Activated T-cell treated with anti-CD3 and anti-CD28 coated beads, Interleukin-2, amount 50 U/mL, for 4 hours (primary cell): ENCODE results near the gene KCNN3. TPM values are rescaled to one million over a fixed set of nuclear protein-coding genes. Genes with fewer than 3 reads are reported as not detected.
A peak's percentile ranks its signal among the peaks of the same experiment; 100 is the strongest.
"Not testable (repeated sequence)": the region's sequence is repeated elsewhere in the genome, so short reads cannot be mapped to it uniquely, and the experiment has no call there.

ENCODE experiments used
- ATAC-seq, 2 donors: fragments of 200-7000 bp; cut with Tn5 transposase; one replicate each; pipeline ENCODE4 v1.10.0; 2021
- DNase-seq: peaks from one replicate; pipeline ENCODE4 v3.0.0-alpha.2; 2020
- H3K27me3 Mint-ChIP-seq: one replicate; pipeline ENCODE4 v1.8.0; 2021; ENCODE audit warnings: low read depth, mixed read lengths
- H3K36me3 Mint-ChIP-seq: one replicate; pipeline ENCODE4 v1.8.0; 2022; ENCODE audit warnings: mixed read lengths; ENCODE audit not compliant: insufficient read depth
- H3K4me1 Mint-ChIP-seq: one replicate; pipeline ENCODE4 v1.8.0; 2021; ENCODE audit warnings: low read depth, mixed read lengths
- H3K4me3 Mint-ChIP-seq: one replicate; pipeline ENCODE4 v1.8.0; 2021; ENCODE audit warnings: mild to moderate bottlenecking, moderate library complexity, mixed read lengths
- H3K9me3 Mint-ChIP-seq: one replicate; pipeline ENCODE4 v1.8.0; 2021; ENCODE audit warnings: mixed read lengths
- total RNA-seq, 3 donors: library from RNA; stranded (reverse); gene quantifications; one replicate each; pipeline ENCODE4 v1.2.1, GENCODE V29; 2021

KCNN3 gene
- total RNA-seq, 3 donors from 2014 or later = 0.35 to 0.51 (median 0.45) TPM

GRCh38 chr1:154707901-154708463 is 162.1 kb downstream of the KCNN3 start:
- DNase-seq (no peak), ATAC-seq (no peak)
- Mint-ChIP-seq H3K36me3 (no peaks in the 10 kb centered on the region), H3K4me3 (no peak overlapping the region), H3K4me1 (no peaks in the 10 kb centered on the region), H3K27me3 (peaks cover 11% of the 10 kb centered on the region), H3K9me3 (no peaks in the 10 kb centered on the region)

GRCh38 chr1:154706851-154707250 is 163.2 kb downstream of the KCNN3 start:
- no peak for ATAC-seq
- no peaks in the 10 kb centered on the region for H3K36me3 Mint-ChIP-seq
- no peaks in the 10 kb centered on the region for H3K4me1 Mint-ChIP-seq
- no peak overlapping the region for H3K4me3 Mint-ChIP-seq
- H3K9me3 Mint-ChIP-seq = no peaks in the 10 kb centered on the region
- DNase-seq = no peak
- peaks cover 11% of the 10 kb centered on the region for H3K27me3 Mint-ChIP-seq

GRCh38 chr1:154705544-154705943 is 164.5 kb downstream of the KCNN3 start:
- peaks cover 11% of the 10 kb centered on the region for H3K27me3 Mint-ChIP-seq
- no peak for ATAC-seq

GRCh38 chr1:154703170-154703569 is 166.9 kb downstream of the KCNN3 start:
- no peaks in the 10 kb centered on the region for H3K4me1 Mint-ChIP-seq
- no peak for ATAC-seq
- peaks cover 13% of the 10 kb centered on the region for H3K27me3 Mint-ChIP-seq
- no peak for DNase-seq
- H3K4me3 Mint-ChIP-seq = no peak overlapping the region
- no peaks in the 10 kb centered on the region for H3K9me3 Mint-ChIP-seq
- no peaks in the 10 kb centered on the region for H3K36me3 Mint-ChIP-seq

More at GRCh38 chr1:154705544-154705943, 164.5 kb downstream of the KCNN3 start:
- no peak for DNase-seq
- Mint-ChIP-seq H3K36me3 (no peaks in the 10 kb centered on the region), H3K4me1 (no peaks in the 10 kb centered on the region), H3K4me3 (no peak overlapping the region), H3K9me3 (no peaks in the 10 kb centered on the region)

- Mint-ChIP-seq H3K4me1 (no peaks in the 10 kb centered on the region), H3K9me3 (no peaks in the 10 kb centered on the region), H3K4me3 (no peak overlapping the region), H3K27me3 (peaks cover 7% of the 10 kb centered on the region), H3K36me3 (no peaks in the 10 kb centered on the region)
- DNase-seq (no peak), ATAC-seq (peak; percentile 71 to 73)
Observed at GRCh38 chr1:154698320-154699096, 171.6 kb downstream of the KCNN3 start.

GRCh38 chr1:154697710-154698109 is 172.4 kb downstream of the KCNN3 start:
- no peak overlapping the region for H3K4me3 Mint-ChIP-seq
- no peaks in the 10 kb centered on the region for H3K9me3 Mint-ChIP-seq
- no peaks in the 10 kb centered on the region for H3K36me3 Mint-ChIP-seq
- DNase-seq = no peak
- no peak for ATAC-seq
- peaks cover 4% of the 10 kb centered on the region for H3K27me3 Mint-ChIP-seq
- no peaks in the 10 kb centered on the region for H3K4me1 Mint-ChIP-seq

GRCh38 chr1:154696456-154696855 is 173.6 kb downstream of the KCNN3 start:
- Mint-ChIP-seq H3K4me3 (no peak overlapping the region), H3K4me1 (no peaks in the 10 kb centered on the region), H3K27me3 (peaks cover 4% of the 10 kb centered on the region), H3K9me3 (no peaks in the 10 kb centered on the region), H3K36me3 (no peaks in the 10 kb centered on the region)
- ATAC-seq (no peak), DNase-seq (no peak)

GRCh38 chr1:154695985-154696384 is 174.1 kb downstream of the KCNN3 start:
- no peak overlapping the region for H3K4me3 Mint-ChIP-seq

GRCh38 chr1:154694995-154695394 is 175.1 kb downstream of the KCNN3 start:
- Mint-ChIP-seq H3K4me3 (no peak overlapping the region), H3K27me3 (peaks cover 4% of the 10 kb centered on the region), H3K4me1 (no peaks in the 10 kb centered on the region), H3K9me3 (no peaks in the 10 kb centered on the region), H3K36me3 (no peaks in the 10 kb centered on the region)
- ATAC-seq (no peak), DNase-seq (no peak)

More at GRCh38 chr1:154695985-154696384, 174.1 kb downstream of the KCNN3 start:
- H3K9me3 Mint-ChIP-seq = no peaks in the 10 kb centered on the region
- ATAC-seq = no peak
- H3K27me3 Mint-ChIP-seq = peaks cover 4% of the 10 kb centered on the region
- H3K36me3 Mint-ChIP-seq = no peaks in the 10 kb centered on the region
- H3K4me1 Mint-ChIP-seq = no peaks in the 10 kb centered on the region
- DNase-seq = no peak

GRCh38 chr1:154689083-154689482 is 181.0 kb downstream of the KCNN3 start:
- no peak for ATAC-seq
- Mint-ChIP-seq H3K27me3 (peaks cover 3% of the 10 kb centered on the region), H3K9me3 (no peaks in the 10 kb centered on the region), H3K4me3 (no peak overlapping the region), H3K4me1 (no peaks in the 10 kb centered on the region), H3K36me3 (no peaks in the 10 kb centered on the region)
- no peak for DNase-seq

GRCh38 chr1:154686507-154686906 is 183.6 kb downstream of the KCNN3 start:
- H3K27me3 Mint-ChIP-seq = peaks cover 5% of the 10 kb centered on the region
- H3K9me3 Mint-ChIP-seq = no peaks in the 10 kb centered on the region
- H3K4me1 Mint-ChIP-seq = no peaks in the 10 kb centered on the region
- no peak overlapping the region for H3K4me3 Mint-ChIP-seq
- DNase-seq (no peak), ATAC-seq (no peak)
- H3K36me3 Mint-ChIP-seq = no peaks in the 10 kb centered on the region

- H3K27me3 Mint-ChIP-seq = peaks cover 5% of the 10 kb centered on the region
- H3K36me3 Mint-ChIP-seq = no peaks in the 10 kb centered on the region
- DNase-seq = no peak
- no peaks in the 10 kb centered on the region for H3K4me1 Mint-ChIP-seq
- no peak overlapping the region for H3K4me3 Mint-ChIP-seq
- no peaks in the 10 kb centered on the region for H3K9me3 Mint-ChIP-seq
- no peak for ATAC-seq
Observed at GRCh38 chr1:154683820-154684219, 186.3 kb downstream of the KCNN3 start.

GRCh38 chr1:154682254-154682653 is 187.8 kb downstream of the KCNN3 start:
- ATAC-seq = no peak
- H3K4me3 Mint-ChIP-seq = no peak overlapping the region
- H3K36me3 Mint-ChIP-seq = no peaks in the 10 kb centered on the region

GRCh38 chr1:154677844-154678243 is 192.2 kb downstream of the KCNN3 start:
- H3K9me3 Mint-ChIP-seq, H3K27me3 Mint-ChIP-seq, H3K4me3 Mint-ChIP-seq, DNase-seq, H3K36me3 Mint-ChIP-seq, H3K4me1 Mint-ChIP-seq, ATAC-seq: not testable (repeated sequence)

More at GRCh38 chr1:154682254-154682653, 187.8 kb downstream of the KCNN3 start:
- Mint-ChIP-seq H3K27me3 (peaks cover 5% of the 10 kb centered on the region), H3K4me1 (no peaks in the 10 kb centered on the region), H3K9me3 (no peaks in the 10 kb centered on the region)
- DNase-seq = no peak

- DNase-seq, ATAC-seq, H3K4me1 Mint-ChIP-seq, H3K4me3 Mint-ChIP-seq, H3K27me3 Mint-ChIP-seq, H3K9me3 Mint-ChIP-seq, H3K36me3 Mint-ChIP-seq: not testable (repeated sequence)
Observed at GRCh38 chr1:154676847-154677246, 193.2 kb downstream of the KCNN3 start.
